GM19438 (cell line): ENCODE measurements around the gene SRRM3.
"Not testable (repeated sequence)": the region's sequence is repeated elsewhere in the genome, so short reads cannot be mapped to it uniquely, and the experiment has no call there.

Experiments
- ATAC-seq: cut with Tn5 transposase; IDR thresholded peaks from one replicate; pipeline ENCODE4 v1.9.1; 2021; ENCODE audit warnings: low read depth; ENCODE audit not compliant: unreplicated experiment

SRRM3 gene

GRCh38 chr7:76201732-76202665 lies at the start of gene SRRM3:
TSS of gene SRRM3 (plus strand) at chr7:76201896. CDS start at chr7:76235067, 33,171 bp downstream.
- ATAC-seq = no peak

GRCh38 chr7:76151932-76152331 lies 49.8 kb upstream of the SRRM3 start:
- ATAC-seq = no peak

GRCh38 chr7:76153571-76154230 lies 48.0 kb upstream of the SRRM3 start:
- ATAC-seq = not testable (repeated sequence)

- ATAC-seq = no peak
Observed at GRCh38 chr7:76155938-76156337, 45.8 kb upstream of the SRRM3 start.

- not testable (repeated sequence) for ATAC-seq
Observed at GRCh38 chr7:76156992-76157685, 44.6 kb upstream of the SRRM3 start.

- not testable (repeated sequence) for ATAC-seq
Observed at GRCh38 chr7:76158416-76158815, 43.3 kb upstream of the SRRM3 start.

GRCh38 chr7:76162416-76163170 lies 39.1 kb upstream of the SRRM3 start:
- not testable (repeated sequence) for ATAC-seq

GRCh38 chr7:76163812-76164211 lies 37.9 kb upstream of the SRRM3 start:
- not testable (repeated sequence) for ATAC-seq

- no peak for ATAC-seq
Observed at GRCh38 chr7:76165106-76165972, 36.4 kb upstream of the SRRM3 start.

- ATAC-seq = no peak
Observed at GRCh38 chr7:76165973-76166403, 35.7 kb upstream of the SRRM3 start.

- ATAC-seq = peak; percentile 78
Observed at GRCh38 chr7:76166404-76167255, 35.1 kb upstream of the SRRM3 start.

GRCh38 chr7:76173566-76174205 lies 28.0 kb upstream of the SRRM3 start:
- ATAC-seq = no peak

GRCh38 chr7:76176951-76177350 lies 24.7 kb upstream of the SRRM3 start:
- ATAC-seq = not testable (repeated sequence)

- no peak for ATAC-seq
Observed at GRCh38 chr7:76179686-76180085, 22.0 kb upstream of the SRRM3 start.

GRCh38 chr7:76182225-76182960 lies 19.3 kb upstream of the SRRM3 start:
- no peak for ATAC-seq

- no peak for ATAC-seq
Observed at GRCh38 chr7:76185187-76185896, 16.4 kb upstream of the SRRM3 start.

GRCh38 chr7:76187272-76187671 lies 14.4 kb upstream of the SRRM3 start:
- ATAC-seq = no peak
